Lower lobe of right lung (tissue), 2 donors: ENCODE measurements around the gene BEND7. TPM values are rescaled to one million over a fixed set of nuclear protein-coding genes. Genes with fewer than 3 reads are reported as not detected.
"Not testable (repeated sequence)": the region's sequence is repeated elsewhere in the genome, so short reads cannot be mapped to it uniquely, and the experiment has no call there.

Experiments
- ATAC-seq, 2 donors: fragments of 200-7000 bp; cut with Tn5 transposase; one replicate each; pipeline ENCODE4 v1.9.1; 2020 to 2022; ENCODE audit warnings: mild to moderate bottlenecking in 2 of 2, moderate library complexity in 2 of 2
- DNase-seq: peaks from one replicate; pipeline ENCODE4 v3.0.0-alpha.2; 2020
- H3K27ac ChIP-seq: fragments of 200-600 bp; one replicate; pipeline ENCODE4 v1.8.0; 2022
- H3K27me3 ChIP-seq: fragments of 200-600 bp; one replicate; pipeline ENCODE4 v1.8.0; 2022; ENCODE audit warnings: low read depth
- H3K36me3 ChIP-seq: fragments of 200-600 bp; one replicate; pipeline ENCODE4 v1.8.0; 2022; ENCODE audit warnings: mild to moderate bottlenecking
- H3K4me1 ChIP-seq: fragments of 200-600 bp; one replicate; pipeline ENCODE4 v1.8.0; 2022
- H3K4me3 ChIP-seq: fragments of 200-600 bp; one replicate; pipeline ENCODE4 v1.8.0; 2022; ENCODE audit warnings: mild to moderate bottlenecking
- H3K9me3 ChIP-seq: fragments of 200-600 bp; one replicate; pipeline ENCODE4 v1.8.0; 2022
- CTCF ChIP-seq: fragments of 200-600 bp; IDR thresholded peaks from one replicate; pipeline ENCODE4 v1.8.0; 2022; ENCODE audit warnings: antibody characterized with exemption, mild to moderate bottlenecking
- intact Hi-C: fragments of 100-400 bp; cut with DNase I; formaldehyde crosslinking; loops from one replicate; pipeline ENCODE4 v1.11.0; 2022
- total RNA-seq: library from RNA; stranded (reverse); fragmentation: NEBNext Ultra II Directional; extraction: Animal tissue kit (Norgen Biotek cat#: 25700); gene quantifications from one replicate; pipeline ENCODE4 v1.2.1, GENCODE V29; 2021
- donor health status: DM: no; HTN: yes; CAD: no; lungs with severe emphysema.

Gene BEND7
- total RNA-seq, 1 donor from 2014 or later: 16.9 TPM

GRCh38 chr10:13542533-13542932, 13.7 kb upstream of the BEND7 start:
- ATAC-seq: no peak
- no peaks in the 10 kb centered on the region for H3K9me3 ChIP-seq
- H3K27ac ChIP-seq: no peak overlapping the region
- no peak for TF ChIP-seq CTCF
- DNase-seq: no peak
- H3K4me3 ChIP-seq: no peak overlapping the region
- intact Hi-C loops: no loop called here
- peaks cover 8% of the 10 kb centered on the region for H3K27me3 ChIP-seq
- no peaks in the 10 kb centered on the region for H3K4me1 ChIP-seq
- no peaks in the 10 kb centered on the region for H3K36me3 ChIP-seq

- H3K27ac ChIP-seq, H3K9me3 ChIP-seq, H3K36me3 ChIP-seq, DNase-seq, ATAC-seq, intact Hi-C loops, H3K27me3 ChIP-seq, H3K4me3 ChIP-seq, H3K4me1 ChIP-seq: not testable (repeated sequence)
Measured at GRCh38 chr10:13537985-13538384, 9.2 kb upstream of the BEND7 start.

- intact Hi-C loops: no loop called here
- peak; percentile 56 for DNase-seq
- H3K27ac ChIP-seq: no peak overlapping the region
- no peaks in the 10 kb centered on the region for H3K36me3 ChIP-seq
- no peaks in the 10 kb centered on the region for H3K9me3 ChIP-seq
- H3K4me3 ChIP-seq: no peak overlapping the region
- ATAC-seq: peak; percentile 76 to 77
- H3K27me3 ChIP-seq: peaks cover 8% of the 10 kb centered on the region
- TF ChIP-seq CTCF: peak; percentile 62
- H3K4me1 ChIP-seq: no peaks in the 10 kb centered on the region
Measured at GRCh38 chr10:13536674-13537366, 8.0 kb upstream of the BEND7 start.

DNA sequence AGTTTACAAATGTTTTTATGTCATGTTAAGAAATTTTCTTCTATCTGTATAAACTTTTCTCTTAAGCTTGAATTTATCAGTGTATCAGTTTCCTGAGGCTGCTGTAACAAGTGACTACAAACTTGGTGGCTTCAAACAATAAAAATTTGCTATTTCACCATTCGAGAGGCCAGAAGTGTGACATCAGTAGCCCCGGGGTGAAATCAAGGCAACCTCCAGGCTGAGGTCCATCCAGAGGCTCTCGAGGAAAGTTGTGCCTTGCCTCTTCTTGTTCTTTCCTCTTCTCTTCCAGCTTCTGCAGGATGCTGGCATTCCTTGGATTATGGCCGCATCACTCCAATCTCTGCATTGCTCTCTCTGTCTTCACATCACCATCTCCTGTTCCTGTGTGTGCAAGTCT, 6.5 kb upstream of the BEND7 start:
- Histone ChIP-seq H3K4me3 (no peak overlapping the region), H3K27me3 (peaks cover 3% of the 10 kb centered on the region), H3K36me3 (no peaks in the 10 kb centered on the region), H3K4me1 (no peaks in the 10 kb centered on the region), H3K9me3 (no peaks in the 10 kb centered on the region), H3K27ac (no peak overlapping the region)
- ATAC-seq: no peak
- intact Hi-C loops: no loop called here
- no peak for DNase-seq
- TF ChIP-seq CTCF: no peak

GRCh38 chr10:13529714-13529973, 830 bp upstream of the BEND7 start:
- TF ChIP-seq CTCF: no peak
- DNase-seq: no peak
- no peaks in the 10 kb centered on the region for H3K36me3 ChIP-seq
- no peak for ATAC-seq
- intact Hi-C loops: no loop called here
- peak overlapping the region; percentile 55 for H3K4me3 ChIP-seq
- H3K27me3 ChIP-seq: no peaks in the 10 kb centered on the region
- H3K9me3 ChIP-seq: no peaks in the 10 kb centered on the region
- peaks cover 19% of the 10 kb centered on the region for H3K4me1 ChIP-seq
- peak overlapping the region; percentile 56 for H3K27ac ChIP-seq

- Histone ChIP-seq H3K27me3 (no peaks in the 10 kb centered on the region), H3K9me3 (no peaks in the 10 kb centered on the region), H3K36me3 (no peaks in the 10 kb centered on the region), H3K4me1 (peaks cover 19% of the 10 kb centered on the region), H3K4me3 (peak overlapping the region; percentile 62), H3K27ac (peak overlapping the region; percentile 60)
- ATAC-seq (peak; percentile 20 to 23), DNase-seq (no peak)
- TF ChIP-seq CTCF: no peak
- intact Hi-C loops: no loop called here
Measured at GRCh38 chr10:13528123-13528874, 515 bp downstream of the BEND7 start.
